Measurements from ENCODE around the gene NTSR1. TPM values are rescaled to one million over a fixed set of nuclear protein-coding genes. Genes with fewer than 3 reads are reported as not detected.

Gene NTSR1
- polyA plus RNA-seq, 12 donors: 0.04 to 0.24 (median 0.14) TPM; not detected in 3

GRCh38 chr20:62738025-62738881 is 29.6 kb downstream of the NTSR1 start:
- DNase-seq: no peak

- no peak for DNase-seq
Observed at GRCh38 chr20:62739067-62739466, 30.4 kb downstream of the NTSR1 start.

- no peak for DNase-seq
Observed at GRCh38 chr20:62739581-62740285, 31.1 kb downstream of the NTSR1 start.

DNA sequence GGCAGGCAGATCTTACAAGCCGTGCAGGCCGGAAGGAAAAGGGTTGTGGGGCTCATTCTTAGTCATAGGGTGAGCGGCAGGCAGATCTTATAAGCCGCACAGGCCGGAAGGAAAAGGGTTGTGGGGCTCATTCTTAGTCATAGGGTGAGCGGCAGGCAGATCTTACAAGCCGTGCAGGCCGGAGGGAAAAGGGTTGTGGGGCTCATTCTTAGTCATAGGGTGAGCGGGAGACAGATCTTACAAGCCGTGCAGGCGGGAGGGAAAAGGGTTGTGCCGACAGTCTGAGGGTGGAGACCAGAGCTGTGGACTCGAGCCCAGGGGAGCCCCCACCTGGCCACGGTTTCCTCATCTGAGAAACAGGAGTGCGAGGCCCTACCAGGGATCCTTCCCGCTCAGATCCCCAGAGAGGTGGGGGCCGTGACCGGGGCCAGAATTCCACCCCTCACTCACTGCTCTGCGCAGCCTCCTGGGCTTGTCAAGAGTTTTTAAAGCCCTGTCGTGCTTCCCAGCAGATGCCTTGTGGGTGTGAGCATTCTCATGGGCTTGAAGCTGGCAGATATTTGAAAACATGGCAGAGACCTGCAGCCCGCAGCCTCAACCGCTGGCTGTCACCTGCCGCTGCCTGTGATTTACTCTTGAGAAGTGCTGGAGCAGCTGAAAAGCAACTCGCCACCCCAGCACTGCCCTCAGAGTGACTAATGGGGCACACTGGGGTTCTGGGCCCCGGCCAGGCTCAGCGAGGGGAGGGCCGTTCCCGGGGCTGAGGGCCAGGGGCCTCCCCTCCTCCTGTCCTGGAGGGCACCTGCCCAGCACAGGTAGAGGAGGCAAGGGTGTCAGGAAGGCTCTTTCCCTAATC is 31.9 kb downstream of the NTSR1 start:
- DNase-seq: no peak

DNA sequence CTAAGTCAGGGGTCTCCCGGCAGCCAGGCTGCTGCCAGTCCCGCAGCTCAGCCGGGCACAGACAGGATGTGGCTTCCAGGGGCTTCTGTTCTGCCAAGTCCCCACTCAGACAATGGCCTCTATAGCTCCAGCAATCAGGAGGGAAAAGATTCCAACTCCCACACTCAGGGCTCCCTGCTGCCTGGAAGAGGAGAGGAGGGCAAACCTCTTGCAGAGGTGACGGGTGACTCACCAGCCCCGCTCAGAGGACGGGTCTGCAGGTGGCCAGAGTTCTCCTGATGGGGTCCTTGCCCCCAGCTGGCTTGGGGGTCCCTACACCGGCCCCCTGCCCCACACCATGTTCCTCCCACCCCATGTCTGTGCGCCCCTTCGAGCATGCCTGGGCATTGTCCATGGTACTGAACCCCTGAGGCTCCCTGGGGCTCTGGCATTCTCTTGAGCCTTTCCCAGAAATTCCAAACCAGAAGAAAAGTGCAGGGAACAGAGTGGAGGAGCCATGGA is 32.6 kb downstream of the NTSR1 start:
- no peak for DNase-seq

- DNase-seq: no peak
Observed at GRCh38 chr20:62741701-62742491, 33.3 kb downstream of the NTSR1 start.

- DNase-seq: no peak
Observed at GRCh38 chr20:62742550-62742949, 33.9 kb downstream of the NTSR1 start.

GRCh38 chr20:62742979-62743776 is 34.5 kb downstream of the NTSR1 start:
- DNase-seq: no peak

DNA sequence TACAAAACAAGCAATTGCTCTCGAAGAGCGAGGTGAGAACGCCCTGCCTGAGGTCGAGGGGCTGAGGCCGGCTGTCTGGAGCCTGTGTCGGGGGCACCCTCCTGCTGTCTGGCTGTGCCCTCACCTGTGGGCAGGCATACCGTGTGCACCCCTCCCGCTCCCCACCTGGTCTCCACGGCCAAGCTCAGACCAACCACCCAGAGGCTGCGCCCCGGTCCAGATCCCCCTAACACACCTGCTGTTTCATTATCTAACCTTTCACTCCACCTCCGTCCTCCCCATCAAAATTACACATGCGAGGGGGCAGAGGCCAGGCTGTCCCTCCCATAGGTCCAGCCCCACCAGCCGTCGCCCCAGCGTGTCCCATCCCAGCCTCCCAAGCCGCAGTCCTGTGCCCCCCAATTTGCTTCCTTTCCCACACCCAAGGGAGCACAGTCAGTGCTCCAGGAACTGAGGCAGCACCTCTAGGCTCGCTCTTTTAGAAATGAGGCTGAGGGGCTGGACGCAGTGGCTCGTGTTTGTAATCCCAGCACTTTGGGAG is 35.2 kb downstream of the NTSR1 start:
- DNase-seq: no peak

DNA sequence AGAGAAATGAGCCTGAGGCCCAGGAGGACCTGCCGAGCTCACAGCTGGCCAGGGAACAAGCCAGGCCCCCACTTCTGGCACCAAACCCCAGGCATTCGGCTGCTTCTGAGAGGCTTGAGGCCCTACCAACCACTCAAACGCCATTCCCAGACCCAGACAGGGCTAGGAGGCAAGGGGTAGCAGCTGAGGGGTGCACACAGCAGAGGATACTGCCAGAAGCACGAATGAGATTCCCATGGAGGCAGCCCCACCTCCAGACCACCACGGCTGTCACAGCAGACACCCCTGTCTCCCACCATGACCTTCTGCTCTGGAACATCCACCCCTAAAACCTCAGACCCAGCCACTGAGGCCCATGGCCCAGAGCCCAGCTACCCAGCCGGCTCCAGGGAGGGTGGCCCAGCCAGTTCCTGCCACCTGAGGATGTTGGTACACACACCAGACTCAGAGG is 36.1 kb downstream of the NTSR1 start:
- no peak for DNase-seq

GRCh38 chr20:62745279-62745951 is 36.8 kb downstream of the NTSR1 start:
- DNase-seq: no peak

DNA sequence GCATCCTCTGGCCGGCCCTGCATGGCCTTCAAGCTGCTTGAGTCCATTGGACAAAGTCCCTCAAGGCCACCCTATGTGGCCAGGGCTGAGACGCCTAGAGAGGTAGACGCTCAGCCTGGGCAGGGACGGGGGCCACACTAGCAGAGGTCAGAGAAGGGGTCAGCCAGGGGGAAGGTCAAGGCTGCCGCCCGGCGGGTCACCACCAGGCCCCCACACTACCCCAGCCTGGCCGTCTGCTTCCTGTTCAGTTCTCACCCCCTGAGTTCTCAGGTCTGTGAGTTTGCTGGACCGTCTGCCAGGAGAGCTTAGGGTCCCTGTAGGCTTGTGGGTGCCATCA is 37.3 kb downstream of the NTSR1 start:
- DNase-seq: no peak

- DNase-seq: no peak
Observed at GRCh38 chr20:62748311-62748710, 39.7 kb downstream of the NTSR1 start.

DNA sequence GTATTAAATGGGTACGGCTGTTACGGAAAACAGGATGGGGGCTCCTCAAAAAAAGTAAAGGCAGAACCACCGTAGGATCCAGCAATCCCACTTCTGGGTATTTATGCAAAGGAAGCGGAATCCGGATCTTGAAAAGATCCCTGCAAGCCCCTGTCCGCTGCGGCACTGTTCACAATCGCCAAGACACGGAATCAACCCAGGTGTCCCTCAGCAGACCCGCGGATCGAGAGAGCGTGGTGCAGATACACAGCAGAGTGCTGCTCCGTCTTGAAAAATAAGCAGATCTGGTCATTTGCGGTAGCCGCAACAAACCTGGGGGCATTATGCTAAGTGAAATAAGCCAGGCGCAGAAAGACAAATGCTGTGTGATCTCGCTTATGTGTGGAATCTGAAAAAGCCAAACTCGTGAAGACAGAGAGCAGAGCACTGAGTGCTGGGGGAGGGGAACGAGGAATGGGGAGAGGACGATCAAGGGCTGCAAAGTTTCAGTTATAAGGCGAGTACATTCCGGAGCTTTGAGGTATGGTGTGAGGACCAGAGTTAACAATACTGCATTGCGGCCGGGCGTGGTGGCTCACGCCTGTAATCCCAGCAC is 41.3 kb downstream of the NTSR1 start:
- no peak for DNase-seq

GRCh38 chr20:62751551-62752150 is 43.0 kb downstream of the NTSR1 start:
- no peak for DNase-seq

- no peak for DNase-seq
Observed at GRCh38 chr20:62752181-62752670, 43.6 kb downstream of the NTSR1 start.

- DNase-seq: no peak
Observed at GRCh38 chr20:62752671-62753501, 44.2 kb downstream of the NTSR1 start.
